Activated CD4-positive, alpha-beta memory T cell treated with anti-CD3 and anti-CD28 coated beads for 36 hours (primary cell): ENCODE results near the gene SDF4. TPM values are rescaled to one million over a fixed set of nuclear protein-coding genes. Genes with fewer than 3 reads are reported as not detected.

Experiments used
- CTCF ChIA-PET: fragments of 350-600 bp; sonication (Branson Sonifier 250); formaldehyde crosslinking; loops from one replicate; lab custom pipeline; 2021; ENCODE audit warnings: antibody characterized with exemption, inconsistent platforms; lab: Charles Lee
- POLR2A ChIA-PET: fragments of 350-600 bp; sonication (Branson Sonifier 250); formaldehyde crosslinking; loops from one replicate; lab custom pipeline; 2021; ENCODE audit warnings: antibody characterized with exemption; lab: Charles Lee
- DNase-seq: peaks from one replicate; pipeline ENCODE4 v3.0.0-alpha.2; 2020
- H3K27ac Mint-ChIP-seq: one replicate; pipeline ENCODE4 v1.8.0; 2021; ENCODE audit warnings: mixed read lengths
- H3K27me3 Mint-ChIP-seq: one replicate; pipeline ENCODE4 v1.8.0; 2021; ENCODE audit warnings: mixed read lengths
- H3K36me3 Mint-ChIP-seq: one replicate; pipeline ENCODE4 v1.8.0; 2021; ENCODE audit warnings: mixed read lengths
- H3K4me1 Mint-ChIP-seq: one replicate; pipeline ENCODE4 v1.8.0; 2021; ENCODE audit warnings: low read depth, mixed read lengths
- H3K4me3 Mint-ChIP-seq: one replicate; pipeline ENCODE4 v1.8.0; 2021; ENCODE audit warnings: mild to moderate bottlenecking, mixed read lengths
- H3K9me3 Mint-ChIP-seq: one replicate; pipeline ENCODE4 v1.8.0; 2021; ENCODE audit warnings: mixed read lengths
- intact Hi-C: fragments of 100-400 bp; cut with micrococcal nuclease; formaldehyde crosslinking; loops from one replicate; pipeline ENCODE4 v1.15.1; 2023
- total RNA-seq, 2 experiments: library from RNA; stranded (reverse); gene quantifications; one replicate each; pipeline ENCODE4 v1.2.3, GENCODE V29; 2021

Gene SDF4
- total RNA-seq, 2 experiments from 2014 or later, result 302 to 305 TPM

DNA sequence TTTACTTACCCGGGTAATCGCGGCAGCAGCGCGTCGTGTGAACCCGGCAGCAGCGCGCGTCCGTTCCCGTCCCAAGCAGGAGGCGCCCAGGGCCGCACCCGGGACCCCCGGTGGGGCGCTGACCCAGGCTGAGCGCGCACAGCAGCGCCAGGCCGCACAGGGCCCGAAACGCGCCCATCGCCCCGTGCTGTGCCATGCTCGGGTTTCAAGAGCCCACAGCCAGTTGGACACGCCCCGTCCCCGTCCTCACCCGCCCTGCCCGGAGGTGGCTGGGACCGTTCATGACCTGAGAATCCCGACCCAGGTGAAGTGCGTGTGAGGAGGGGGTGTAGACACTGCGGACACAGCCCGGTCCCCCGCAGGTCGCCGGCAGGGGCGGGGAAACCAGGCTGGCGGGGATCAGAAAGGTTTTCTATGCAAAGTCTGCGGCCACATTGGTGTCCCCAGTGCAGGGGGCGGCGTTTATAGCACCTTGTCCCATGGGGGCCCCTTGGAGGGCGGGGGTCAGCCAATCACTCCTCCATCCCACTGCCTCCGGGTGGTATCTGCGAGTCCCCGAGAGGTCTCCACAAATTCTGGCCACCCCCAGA is 25.3 kb downstream of the SDF4 start, which contains the start of gene TNFRSF18:
TSS of gene TNFRSF18 (minus strand) at position 217 of the 590 bp plus-strand sequence. CDS start at position 196, 21 bp downstream.
- intact Hi-C loops, result loop anchor here (1.0 to 10.0 kb wide), 2 partner anchors 69 to 172 kb away; no protein-coding TSS in a partner anchor
- Mint-ChIP-seq H3K4me1 (peaks cover 31% of the 10 kb centered on the region), H3K36me3 (peaks cover 50% of the 10 kb centered on the region), H3K27me3 (no peaks in the 10 kb centered on the region), H3K4me3 (peak within 1 kb of the TSS; percentile 84), H3K27ac (peak within 1 kb of the TSS; percentile 100), H3K9me3 (no peaks in the 10 kb centered on the region)
- peak; percentile 76 for DNase-seq
- ChIA-PET POLR2A (interaction anchor here (0.6 to 8.3 kb wide), 5 partner anchors 11 to 90 kb away, joined by 3 to 107 read pairs (median 4); partner anchors contain the start of genes B3GALT6, C1orf159 and SDF4), CTCF (interaction anchor here (1.9 to 2.4 kb wide), 3 partner anchors 10 to 85 kb away, joined by 9 to 13 read pairs (median 13); no protein-coding TSS in a partner anchor)

DNA sequence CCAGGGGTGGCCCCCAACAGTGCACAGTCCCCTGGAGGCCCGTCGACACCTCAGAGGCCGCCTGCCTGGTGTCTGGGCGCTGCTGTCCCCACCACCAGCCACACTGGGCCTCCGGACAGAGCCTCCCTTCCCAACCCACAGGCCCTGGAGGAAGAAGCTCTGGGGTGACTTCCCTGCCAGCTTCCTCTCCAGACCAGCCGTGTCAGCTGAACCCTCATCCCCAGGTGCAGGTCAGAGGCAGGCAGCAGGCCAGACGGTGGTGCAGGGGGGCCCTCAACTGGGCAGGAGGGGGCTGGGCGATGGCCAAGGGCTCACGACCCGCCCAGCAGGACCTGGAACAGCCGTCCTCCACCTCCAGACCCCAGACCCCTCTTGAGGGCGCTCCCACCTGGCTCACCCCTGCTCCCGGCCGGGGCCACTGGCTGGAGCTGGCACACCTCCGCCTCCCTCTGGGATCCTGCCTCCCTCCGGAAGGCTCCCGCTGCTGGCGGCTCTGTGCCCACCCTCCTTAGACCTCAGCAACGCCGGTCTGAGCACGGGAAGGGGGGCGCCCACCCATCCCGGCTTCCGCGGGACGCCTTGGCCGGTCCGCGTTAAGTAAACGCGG is 25.9 kb downstream of the SDF4 start:
- H3K4me1 Mint-ChIP-seq, result peaks cover 28% of the 10 kb centered on the region
- H3K36me3 Mint-ChIP-seq, result peaks cover 46% of the 10 kb centered on the region
- no peaks in the 10 kb centered on the region for H3K27me3 Mint-ChIP-seq
- intact Hi-C loops, result loop anchor here (1.0 to 10.0 kb wide), 2 partner anchors 69 to 171 kb away; no protein-coding TSS in a partner anchor
- DNase-seq, result no peak
- H3K27ac Mint-ChIP-seq, result peak overlapping the region; percentile 100
- H3K9me3 Mint-ChIP-seq, result no peaks in the 10 kb centered on the region
- CTCF ChIA-PET, result interaction anchor here (1.9 to 2.4 kb wide), 2 partner anchors 11 to 84 kb away, joined by 9 to 13 read pairs; no protein-coding TSS in a partner anchor
- POLR2A ChIA-PET, result interaction anchor here (1.2 to 8.3 kb wide), 3 partner anchors 11 to 48 kb away, joined by 4 to 107 read pairs (median 5); partner anchors contain the start of genes B3GALT6 and SDF4
- peak overlapping the region; percentile 84 for H3K4me3 Mint-ChIP-seq

DNA sequence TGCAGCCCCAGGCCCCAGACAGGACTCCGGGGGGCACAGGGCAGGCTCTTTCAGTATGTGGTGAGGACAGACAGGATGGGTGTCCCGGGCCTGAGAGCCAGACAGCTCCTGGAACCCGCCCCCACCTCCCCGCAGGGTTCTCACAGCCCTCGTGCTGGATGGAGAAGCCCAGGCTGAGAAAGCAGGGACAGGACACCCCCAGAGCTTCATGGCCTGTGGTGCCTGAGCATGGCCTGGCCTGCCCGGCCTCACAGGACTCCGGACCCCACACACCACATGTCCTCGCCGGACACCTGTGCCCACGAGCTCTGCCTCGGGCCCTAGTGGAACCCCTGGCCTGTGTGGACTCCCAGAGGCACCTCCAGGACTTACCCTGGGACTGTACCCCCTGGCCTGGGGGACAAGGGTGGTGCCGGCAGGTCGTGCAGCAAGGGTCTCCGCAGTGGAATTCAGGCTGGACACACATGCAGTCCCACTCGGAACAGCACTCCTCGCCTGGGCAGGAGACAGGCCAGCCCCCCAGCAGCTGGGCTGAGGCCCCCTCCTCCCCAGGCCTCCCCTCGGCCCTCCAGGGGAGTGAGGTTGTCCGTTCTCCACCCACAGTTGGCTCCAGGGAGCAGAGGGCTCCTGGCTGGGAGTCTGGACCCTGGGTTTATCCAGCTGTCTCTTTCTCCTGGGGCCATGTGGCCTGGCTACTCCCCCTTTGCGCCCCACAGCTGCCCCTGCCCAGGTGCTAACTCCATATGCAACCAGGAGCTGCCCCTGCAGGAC is 26.6 kb downstream of the SDF4 start:
- ChIA-PET POLR2A (interaction anchor here (0.8 to 8.3 kb wide), 4 partner anchors 12 to 26 kb away, joined by 3 to 107 read pairs (median 4); partner anchors contain the start of genes B3GALT6 and SDF4), CTCF (interaction anchor here (1.9 kb wide), 1 partner anchor 83 kb away, joined by 13 read pairs; no protein-coding TSS in a partner anchor)
- Mint-ChIP-seq H3K4me1 (peaks cover 31% of the 10 kb centered on the region), H3K27me3 (no peaks in the 10 kb centered on the region), H3K36me3 (peaks cover 39% of the 10 kb centered on the region), H3K9me3 (no peaks in the 10 kb centered on the region), H3K4me3 (peak overlapping the region; percentile 84), H3K27ac (peak overlapping the region; percentile 100)
- intact Hi-C loops, result loop anchor here (10.0 kb wide), 1 partner anchor 170 kb away; no protein-coding TSS in a partner anchor
- DNase-seq, result peak; percentile 28

DNA sequence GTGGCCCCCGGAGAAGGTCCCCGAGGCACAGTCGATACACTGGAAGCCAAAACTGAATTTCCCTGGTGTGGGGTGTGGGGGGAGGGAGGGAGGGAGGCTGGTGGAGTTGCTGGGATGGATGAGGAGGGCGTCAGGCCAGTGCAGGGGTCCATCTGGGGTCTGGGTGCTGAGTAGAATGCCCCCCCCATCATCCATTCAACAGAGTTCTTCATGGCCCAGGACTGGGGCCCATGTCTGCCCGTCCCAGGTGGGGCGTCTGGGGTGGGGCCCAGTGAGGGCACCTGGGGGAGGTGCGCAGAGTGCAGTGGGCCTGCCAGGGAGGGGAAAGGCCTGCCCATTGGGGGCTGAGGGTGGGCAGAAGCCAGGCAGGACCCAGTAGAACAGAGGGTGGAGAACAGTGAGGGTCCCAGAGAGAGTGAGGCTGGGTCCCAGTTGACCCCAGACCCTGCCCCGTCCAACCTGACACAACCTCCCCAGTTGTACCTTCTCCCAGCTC is 27.3 kb downstream of the SDF4 start:
- H3K4me3 Mint-ChIP-seq, result peak overlapping the region; percentile 84
- no peaks in the 10 kb centered on the region for H3K27me3 Mint-ChIP-seq
- POLR2A ChIA-PET, result interaction anchor here (0.8 to 8.3 kb wide), 3 partner anchors 13 to 27 kb away, joined by 3 to 107 read pairs (median 3); no protein-coding TSS in a partner anchor
- H3K27ac Mint-ChIP-seq, result peak overlapping the region; percentile 100
- CTCF ChIA-PET, result interaction anchor here (1.9 kb wide), 1 partner anchor 82 kb away, joined by 13 read pairs; no protein-coding TSS in a partner anchor
- intact Hi-C loops, result loop anchor here (10.0 kb wide), 1 partner anchor 170 kb away; no protein-coding TSS in a partner anchor
- DNase-seq, result peak; percentile 9
- no peaks in the 10 kb centered on the region for H3K9me3 Mint-ChIP-seq
- peaks cover 32% of the 10 kb centered on the region for H3K36me3 Mint-ChIP-seq
- peaks cover 28% of the 10 kb centered on the region for H3K4me1 Mint-ChIP-seq

DNA sequence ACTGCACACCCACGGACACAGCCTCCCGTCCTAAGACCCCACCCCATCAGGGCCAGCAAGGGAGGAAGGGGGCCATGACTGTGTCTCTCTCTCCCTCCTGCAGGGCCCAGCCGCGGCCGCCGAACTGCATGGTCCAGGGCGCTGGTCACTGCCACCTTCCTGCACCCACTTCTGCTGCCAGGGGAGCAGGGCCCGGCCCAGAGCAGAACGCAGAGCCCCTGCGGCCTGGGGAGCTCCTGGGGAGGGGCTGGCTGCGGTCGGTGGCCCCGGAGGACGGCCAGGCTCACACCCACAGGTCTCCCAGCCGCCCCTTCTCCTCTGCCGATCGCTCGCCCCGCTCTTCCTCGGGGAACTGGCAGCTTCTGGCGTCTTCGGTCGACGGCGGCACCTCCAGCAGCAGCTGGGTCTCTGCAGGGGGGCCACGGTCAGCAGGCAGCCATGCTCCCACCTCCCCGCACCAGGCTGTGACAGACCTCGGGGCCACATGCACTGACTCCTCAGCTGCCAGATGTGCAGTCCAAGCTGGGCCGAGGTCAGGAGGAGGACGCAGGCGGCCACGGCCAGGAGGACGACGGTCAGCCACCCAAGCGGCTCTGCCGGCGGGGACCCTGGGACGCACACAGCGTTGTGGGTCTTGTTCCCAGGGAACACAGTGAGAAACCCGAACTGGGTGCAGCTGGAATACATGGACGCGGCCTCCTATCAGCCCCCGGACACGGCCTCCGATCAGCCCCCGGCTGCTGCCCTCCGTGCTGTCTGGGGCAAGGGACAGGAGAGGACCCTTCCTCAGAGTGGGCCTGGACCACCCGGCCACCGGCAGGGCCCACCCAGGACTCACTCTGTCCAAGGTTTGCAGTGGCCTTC is 28.0 kb downstream of the SDF4 start:
- Mint-ChIP-seq H3K27ac (peak overlapping the region; percentile 100), H3K9me3 (no peaks in the 10 kb centered on the region), H3K27me3 (no peaks in the 10 kb centered on the region), H3K4me1 (peaks cover 25% of the 10 kb centered on the region), H3K4me3 (peak overlapping the region; percentile 84), H3K36me3 (peaks cover 27% of the 10 kb centered on the region)
- intact Hi-C loops, result loop anchor here (10.0 kb wide), 1 partner anchor 169 kb away; no protein-coding TSS in a partner anchor
- POLR2A ChIA-PET, result interaction anchor here (8.3 kb wide), 1 partner anchor 13 kb away, joined by 107 read pairs; no protein-coding TSS in a partner anchor
- DNase-seq, result peak; percentile 9
- CTCF ChIA-PET, result no interaction called here

DNA sequence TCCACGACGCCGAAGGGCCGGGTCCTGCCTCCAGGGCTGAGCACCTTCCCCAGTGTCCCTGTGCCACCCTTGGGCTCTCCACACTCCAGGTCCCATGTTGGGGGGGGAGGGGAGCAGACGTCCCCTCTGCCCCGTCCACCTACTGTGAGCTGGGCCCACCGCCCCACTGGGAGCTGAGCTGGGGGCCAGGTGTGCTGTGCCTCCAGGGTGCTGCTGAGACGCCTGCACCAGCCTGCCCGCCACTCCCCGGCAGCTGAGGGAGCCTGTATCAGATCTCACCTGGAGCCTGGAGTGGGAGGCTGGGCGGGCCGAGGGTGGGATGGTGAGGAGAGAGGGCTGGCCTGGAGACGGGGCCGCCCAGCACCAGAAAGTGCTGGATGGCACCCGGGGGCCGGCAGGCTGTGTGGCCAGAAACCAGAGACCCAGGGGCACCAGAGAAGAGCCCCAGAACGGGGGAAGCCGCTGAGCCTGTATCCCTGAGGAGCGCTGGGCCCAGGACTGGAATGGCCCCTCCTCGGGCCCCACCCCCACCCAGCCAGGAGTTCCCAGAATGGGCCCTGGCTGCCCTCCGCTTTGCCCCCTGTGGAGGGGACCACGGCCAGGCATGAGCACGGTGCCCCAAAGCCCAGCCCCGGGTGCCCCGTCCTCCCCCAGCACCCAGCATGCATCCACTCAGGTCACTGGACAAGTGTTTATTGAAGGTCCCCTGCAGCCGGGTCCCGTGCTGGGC is 28.8 kb downstream of the SDF4 start:
- ChIA-PET POLR2A (interaction anchor here (8.3 kb wide), 1 partner anchor 14 kb away, joined by 107 read pairs; no protein-coding TSS in a partner anchor), CTCF (no interaction called here)
- no peaks in the 10 kb centered on the region for H3K27me3 Mint-ChIP-seq
- peaks cover 20% of the 10 kb centered on the region for H3K4me1 Mint-ChIP-seq
- peaks cover 23% of the 10 kb centered on the region for H3K36me3 Mint-ChIP-seq
- H3K9me3 Mint-ChIP-seq, result no peaks in the 10 kb centered on the region
- no peak overlapping the region for H3K27ac Mint-ChIP-seq
- DNase-seq, result peak; percentile 14
- no peak overlapping the region for H3K4me3 Mint-ChIP-seq
- intact Hi-C loops, result loop anchor here (10.0 kb wide), 1 partner anchor 168 kb away; no protein-coding TSS in a partner anchor

DNA sequence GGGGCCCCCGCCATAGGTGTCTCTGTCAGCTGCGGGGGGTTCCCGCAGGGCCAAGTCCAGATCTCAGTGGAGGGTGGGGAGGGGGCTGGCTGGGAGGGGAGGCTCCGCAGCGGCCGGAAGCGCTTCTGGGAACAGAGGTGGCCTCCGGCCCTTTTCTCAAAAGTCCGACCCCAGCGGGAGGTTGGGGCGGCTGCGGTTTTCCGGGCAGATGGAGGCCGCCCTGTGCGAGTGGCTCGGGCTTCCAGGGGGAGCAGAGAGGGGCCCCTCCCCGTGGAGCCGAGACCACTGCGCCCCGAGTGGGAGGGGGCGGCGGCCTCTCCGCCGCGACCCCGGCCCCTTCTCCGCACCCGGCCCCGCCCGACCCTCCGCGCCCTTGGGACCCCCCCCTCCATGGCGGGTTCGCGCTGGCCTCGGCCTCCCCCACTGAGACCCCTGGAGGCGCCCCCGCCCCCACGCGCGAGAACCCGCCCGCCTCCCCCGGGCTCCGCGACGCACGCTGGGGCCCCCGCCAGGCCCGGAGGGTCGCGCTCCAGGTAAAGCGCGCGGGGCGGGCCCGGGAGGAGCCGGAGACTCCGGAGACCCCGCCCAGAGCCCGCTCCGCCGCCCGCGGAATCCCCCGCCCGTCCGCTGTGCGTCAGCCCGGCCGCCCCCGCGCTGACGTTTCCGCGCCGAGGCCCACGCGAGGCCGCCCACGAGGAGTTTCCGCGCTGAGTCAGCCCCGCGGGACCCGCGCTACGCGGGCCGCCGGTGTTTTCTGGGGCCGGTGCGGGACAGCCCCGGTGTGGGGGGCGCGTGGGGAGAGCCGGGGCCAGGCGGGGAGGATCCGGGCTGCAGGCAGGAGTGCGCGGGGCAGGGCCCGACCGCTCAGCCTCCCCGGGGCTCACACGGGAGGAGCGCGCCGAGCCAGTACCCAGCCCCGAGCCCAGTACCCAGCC is 30.7 kb downstream of the SDF4 start:
- H3K9me3 Mint-ChIP-seq, result no peaks in the 10 kb centered on the region
- H3K36me3 Mint-ChIP-seq, result peaks cover 18% of the 10 kb centered on the region
- POLR2A ChIA-PET, result interaction anchor here (1.1 kb wide), 2 partner anchors 14 to 30 kb away, joined by 3 to 7 read pairs; no protein-coding TSS in a partner anchor
- intact Hi-C loops, result loop anchor here (1.0 to 10.0 kb wide), 3 partner anchors 8 to 166 kb away; no protein-coding TSS in a partner anchor
- CTCF ChIA-PET, result interaction anchor here (0.6 to 1.1 kb wide), 2 partner anchors 9 to 79 kb away, joined by 4 to 10 read pairs; no protein-coding TSS in a partner anchor
- peak overlapping the region; percentile 78 for H3K27ac Mint-ChIP-seq
- peaks cover 13% of the 10 kb centered on the region for H3K4me1 Mint-ChIP-seq
- no peaks in the 10 kb centered on the region for H3K27me3 Mint-ChIP-seq
- peak overlapping the region; percentile 56 for H3K4me3 Mint-ChIP-seq
- peak; percentile 93 for DNase-seq

DNA sequence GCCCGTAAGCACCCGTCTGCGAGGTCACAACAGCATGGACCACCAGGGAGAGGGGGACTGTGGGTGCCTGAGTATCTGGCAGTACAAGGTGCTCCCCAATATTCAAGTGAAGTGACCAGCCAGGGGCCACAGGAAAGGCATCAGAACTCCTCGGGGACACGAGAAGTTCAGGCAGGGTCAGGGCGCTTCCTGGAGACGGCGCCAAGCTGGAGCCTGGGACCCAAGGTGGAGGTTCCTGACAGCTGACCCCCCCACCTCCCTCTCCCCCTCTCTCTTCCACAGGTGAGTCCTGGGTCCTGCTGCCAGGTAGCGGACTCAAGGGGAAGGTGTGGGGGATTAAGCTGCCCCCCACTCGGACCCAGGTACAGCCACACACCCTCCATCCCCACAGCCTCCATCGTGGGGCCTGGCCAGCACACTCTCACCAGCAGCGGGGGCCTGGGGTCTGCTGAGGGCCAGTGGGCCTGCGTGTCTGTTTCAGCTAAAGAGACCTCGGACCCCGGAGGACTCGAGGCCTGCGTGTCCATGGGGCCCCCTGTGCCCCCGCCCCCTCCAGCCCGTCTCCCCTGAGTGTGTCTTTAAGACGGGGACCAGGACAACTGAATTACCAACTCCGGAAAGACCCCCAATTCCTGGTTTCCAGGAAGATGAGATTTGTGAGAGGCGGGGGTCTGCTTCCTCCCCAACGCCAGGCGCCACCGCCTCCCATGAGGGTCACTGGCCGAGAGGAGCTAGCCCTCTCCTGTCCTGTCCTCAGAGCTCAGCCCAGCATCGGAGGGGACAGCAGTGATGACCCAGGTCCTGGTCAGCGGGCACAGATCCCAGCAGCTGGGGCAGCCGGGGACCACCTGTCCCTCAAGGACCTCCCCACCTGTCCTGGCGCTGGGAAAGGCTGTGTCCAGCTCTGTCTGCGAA is 31.6 kb downstream of the SDF4 start:
- peak overlapping the region; percentile 56 for H3K4me3 Mint-ChIP-seq
- peaks cover 13% of the 10 kb centered on the region for H3K4me1 Mint-ChIP-seq
- peaks cover under 1% of the 10 kb centered on the region for H3K9me3 Mint-ChIP-seq
- ChIA-PET POLR2A (interaction anchor here (0.7 to 1.1 kb wide), 4 partner anchors 9 to 31 kb away, joined by 3 to 7 read pairs (median 3); no protein-coding TSS in a partner anchor), CTCF (interaction anchor here (0.6 to 1.1 kb wide), 2 partner anchors 9 to 78 kb away, joined by 4 to 10 read pairs; no protein-coding TSS in a partner anchor)
- intact Hi-C loops, result loop anchor here (2.0 to 10.0 kb wide), 2 partner anchors 17 to 165 kb away; no protein-coding TSS in a partner anchor
- peaks cover 13% of the 10 kb centered on the region for H3K36me3 Mint-ChIP-seq
- H3K27ac Mint-ChIP-seq, result peak overlapping the region; percentile 78
- no peaks in the 10 kb centered on the region for H3K27me3 Mint-ChIP-seq
- peak; percentile 16 for DNase-seq
